SK-N-MC (cell line): ENCODE measurements around the gene CALCOCO2.

Experiments used
- EZH2 ChIP-seq: fragments of 200-600 bp; sonication (generic); IDR thresholded peaks from one replicate; pipeline ENCODE4 v1.6.1; 2017; ENCODE audit warnings: antibody characterized with exemption
- POLR2AphosphoS5 ChIP-seq: IDR thresholded peaks from 2 replicates; pipeline ENCODE4 v1.6.1; 2012; ENCODE audit warnings: mild to moderate bottlenecking, low read depth, low read length, borderline replicate concordance

GRCh38 chr17:48799069-48799723 lies 31.6 kb upstream of the CALCOCO2 start:
- TF ChIP-seq POLR2AphosphoS5: no peak
- TF ChIP-seq EZH2: no peak
